ENCODE results near the gene MAK. TPM values are rescaled to one million over a fixed set of nuclear protein-coding genes. Genes with fewer than 3 reads are reported as not detected.
"Not testable (repeated sequence)": the region's sequence is repeated elsewhere in the genome, so short reads cannot be mapped to it uniquely, and the experiment has no call there.

Gene MAK
- polyA plus RNA-seq, 1 donor = 3.3 TPM

DNA sequence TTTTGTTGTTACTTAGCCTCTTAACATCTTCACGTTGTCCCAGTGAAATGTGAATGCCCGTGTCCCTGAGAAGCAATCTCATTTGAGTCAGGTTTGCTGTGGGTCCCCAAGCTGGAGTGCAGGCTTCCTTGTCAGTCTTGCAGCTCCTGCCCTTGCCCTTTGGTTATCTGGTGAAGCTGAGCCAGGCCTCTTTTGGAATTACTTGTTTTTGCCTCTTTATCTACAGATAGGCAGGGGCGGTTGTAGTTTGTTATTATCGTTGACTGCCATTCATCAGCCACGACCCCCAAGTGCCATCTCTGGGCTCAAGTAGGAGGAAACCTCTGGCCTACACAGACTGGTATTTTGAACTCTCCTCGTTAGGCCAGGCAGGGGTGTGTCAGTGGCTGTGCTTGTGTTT is 113.3 kb downstream of the MAK start:
- no peak for DNase-seq

DNA sequence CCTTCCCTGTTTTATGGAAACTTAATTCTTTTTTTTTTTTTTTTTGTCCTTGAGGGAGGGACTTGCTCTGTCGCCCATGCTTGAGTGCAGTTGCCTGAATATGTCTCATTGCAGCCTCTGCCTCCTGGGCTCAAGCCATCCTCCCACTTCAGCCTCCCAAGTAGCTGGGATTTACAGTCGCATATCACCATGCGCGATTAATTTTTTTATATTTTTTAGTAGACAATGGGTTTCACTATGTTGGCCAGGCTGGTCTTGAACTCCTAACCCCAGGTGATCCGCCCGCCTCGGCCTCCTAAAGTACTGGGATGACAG is 114.8 kb downstream of the MAK start:
- no peak for DNase-seq

DNA sequence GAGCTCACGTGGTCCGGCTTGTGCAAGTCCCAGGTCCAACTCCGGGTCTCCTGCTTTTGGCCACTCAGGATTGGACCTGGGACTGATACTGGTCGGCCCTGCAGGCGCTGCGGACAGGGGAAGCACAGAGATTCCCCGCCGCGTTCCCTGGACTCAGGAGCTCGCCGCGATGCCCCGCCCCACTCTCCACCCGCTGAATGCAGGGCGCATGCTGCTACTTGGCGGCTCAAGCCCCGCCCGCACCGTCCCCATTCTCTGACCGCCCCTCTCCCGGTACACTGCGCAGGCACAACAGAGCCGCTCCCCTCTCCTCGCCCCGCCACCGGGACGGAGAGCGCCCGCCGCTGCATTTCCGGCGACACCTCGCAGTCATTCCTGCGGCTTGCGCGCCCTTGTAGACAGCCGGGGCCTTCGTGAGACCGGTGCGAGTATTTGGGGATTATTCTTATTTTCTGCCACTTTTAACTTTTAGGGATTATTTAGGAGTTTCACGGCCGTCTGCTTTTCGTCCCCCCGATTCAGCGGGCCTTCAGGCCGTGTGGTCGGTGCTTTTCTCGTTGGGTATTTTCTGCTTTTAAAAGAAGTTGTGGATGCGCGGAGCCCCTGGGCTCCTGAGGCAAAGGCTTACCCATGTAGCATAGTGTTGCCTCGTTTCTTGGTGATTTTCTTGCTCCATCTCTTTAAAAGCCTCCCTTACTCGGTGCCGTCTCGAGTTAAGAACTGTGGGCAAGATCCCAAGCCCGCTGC is 115.3 kb downstream of the MAK start, which contains the start of gene TMEM14C:
Gene TMEM14C, plus strand, starts transcription at position 251 of the 747 bp plus-strand sequence. CDS start 1,544 bp downstream, outside the sequence.
- DNase-seq = peak; percentile 99

- DNase-seq = no peak
Observed at GRCh38 chr6:10722570-10722819, 115.8 kb downstream of the MAK start.

DNA sequence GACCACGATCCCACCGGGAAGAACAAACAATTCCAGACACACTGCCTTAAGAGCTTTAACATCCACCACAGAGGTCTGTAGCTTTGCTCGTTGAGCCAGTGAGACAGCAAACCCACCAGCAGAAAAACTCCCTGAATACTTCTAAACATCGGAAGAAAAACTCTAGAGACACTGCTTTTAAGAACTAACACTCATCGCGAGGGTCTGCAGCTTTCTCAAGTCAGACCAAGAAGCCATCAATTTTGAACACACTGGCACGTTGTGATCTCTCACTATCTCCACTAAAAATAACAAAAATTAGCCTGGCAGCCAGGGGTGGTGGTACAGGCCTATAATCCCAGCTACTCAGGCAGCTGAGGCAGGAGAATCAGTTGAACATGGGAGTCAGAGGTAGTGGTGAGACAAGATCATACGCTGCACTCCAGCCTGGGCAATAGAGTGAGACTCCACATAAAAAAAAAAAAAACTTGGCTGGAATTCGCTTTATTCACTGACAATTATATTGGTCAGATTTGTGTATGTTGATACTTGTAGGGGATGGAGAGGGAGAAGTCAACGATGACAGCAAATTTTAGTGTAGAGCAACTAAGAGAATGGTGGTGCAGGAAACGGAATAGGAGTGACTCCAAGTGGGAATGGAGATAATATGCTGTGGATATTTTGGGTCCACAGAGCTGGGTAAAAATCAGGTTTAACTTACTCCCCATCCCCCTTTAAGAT is 116.3 kb downstream of the MAK start:
- no peak for DNase-seq

GRCh38 chr6:10720960-10721849 is 117.1 kb downstream of the MAK start:
- not testable (repeated sequence) for DNase-seq

DNA sequence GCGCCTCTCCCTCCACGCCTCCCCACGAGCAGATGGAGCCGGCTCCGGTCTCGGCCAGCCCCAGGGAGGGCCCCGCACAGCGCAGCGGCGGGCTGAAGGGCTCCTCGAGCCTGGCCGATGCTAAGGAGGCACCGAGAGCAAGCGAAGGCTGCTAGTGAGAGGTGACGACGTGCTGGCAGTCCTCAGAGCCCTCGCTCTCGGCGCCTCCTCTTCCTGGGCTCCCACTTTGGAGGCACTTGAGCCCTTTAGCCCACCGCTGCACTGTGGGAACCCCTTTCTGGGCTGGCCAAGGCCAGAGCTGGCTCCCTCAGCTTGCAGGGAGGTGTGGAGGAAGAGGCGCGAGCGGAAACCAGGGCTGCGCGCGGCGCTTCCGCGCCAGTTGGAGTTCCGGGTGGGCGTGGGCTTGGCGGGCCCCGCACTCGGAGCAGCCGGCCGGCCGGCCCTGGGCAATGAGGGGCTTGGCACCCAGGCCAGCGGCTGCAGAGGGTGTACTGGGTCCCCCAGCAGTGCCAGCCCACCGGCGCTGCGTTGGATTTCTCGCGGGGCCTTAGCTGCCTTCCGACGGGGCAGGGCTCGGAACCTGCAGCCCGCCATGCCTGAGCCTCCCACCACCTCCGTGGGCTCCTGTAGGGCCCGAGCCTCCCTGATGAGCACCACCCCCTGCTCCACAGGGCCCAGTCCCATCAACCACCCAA is 117.9 kb downstream of the MAK start:
- peak; percentile 7 for DNase-seq

GRCh38 chr6:10719964-10720264 is 118.4 kb downstream of the MAK start:
- no peak for DNase-seq

- no peak for DNase-seq
Observed at GRCh38 chr6:10719296-10719963, 118.9 kb downstream of the MAK start.

GRCh38 chr6:10713962-10714361 is 124.4 kb downstream of the MAK start:
- no peak for DNase-seq

Other genes with a start within 250 kb of the MAK start
- 3.7 TPM for gene C6orf52, start 143.9 kb downstream of the MAK start, polyA plus RNA-seq (ENCODE audit: insufficient read length)
- 22.9 TPM for gene PAK1IP1, start 143.6 kb downstream of the MAK start, polyA plus RNA-seq (ENCODE audit: insufficient read length)
- 162 TPM for gene TMEM14C, start 115.5 kb downstream of the MAK start, polyA plus RNA-seq (ENCODE audit: insufficient read length)
- gene TMEM14B, start 90.7 kb downstream of the MAK start, polyA plus RNA-seq (ENCODE audit: insufficient read length) = 111 TPM
- 0.05 TPM for gene GCM2, start 43.5 kb upstream of the MAK start, polyA plus RNA-seq (ENCODE audit: insufficient read length)
- gene SYCP2L, start 48.5 kb upstream of the MAK start, polyA plus RNA-seq (ENCODE audit: insufficient read length) = 7.9 TPM
- gene ELOVL2, start 205.8 kb upstream of the MAK start, polyA plus RNA-seq (ENCODE audit: insufficient read length) = 12.4 TPM